Cardiac fibroblast (primary cell): ENCODE results near the gene WNT7B.

Source experiments
- DNase-seq, 2 donors: peaks; one replicate each; pipeline versions ENCODE4 v3.0.0 to v3.0.0-alpha.2; 2010; ENCODE audit warnings: low read depth in 2 of 2
- H3K4me3 ChIP-seq, 2 donors: replicated peaks in 1 of 2; 1 replicate in 1 of 2; 2 replicates in 1 of 2; pipeline ENCODE4 v1.5.1; 2011; ENCODE audit warnings: low read depth in 2 of 2, low read length in 2 of 2, mild to moderate bottlenecking in 2 of 2, moderate library complexity in 1 of 2
- TF ChIP-seq, protein P1 (sequence below): IDR thresholded peaks from one replicate; pipeline ENCODE4 v1.5.1; 2011; ENCODE audit warnings: low read depth, mild to moderate bottlenecking, low read length, inconsistent platforms

The WNT7B gene

DNA sequence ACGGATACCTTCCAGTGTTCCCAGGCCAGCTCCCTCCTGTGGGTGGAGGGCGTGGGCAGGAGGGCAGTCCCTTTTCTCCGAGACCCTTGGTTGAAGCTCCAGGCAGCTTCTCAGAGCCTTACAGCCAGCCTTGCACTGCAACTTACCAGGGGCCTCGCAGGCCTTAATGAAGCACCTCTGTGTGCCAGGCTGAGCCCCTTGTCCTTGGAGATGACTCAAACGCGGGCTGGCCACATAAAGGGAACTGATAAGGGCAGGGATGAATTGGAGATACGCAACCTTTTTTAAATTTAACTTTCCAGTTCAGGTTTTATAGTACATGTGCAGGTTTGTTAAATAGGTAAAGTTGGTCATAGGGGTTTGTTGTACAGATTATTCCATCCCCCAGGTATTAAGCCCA is 72.7 kb downstream of the WNT7B start:
- no peak overlapping the region for H3K4me3 ChIP-seq
- DNase-seq: no peak
- TF ChIP-seq, protein P1, sequence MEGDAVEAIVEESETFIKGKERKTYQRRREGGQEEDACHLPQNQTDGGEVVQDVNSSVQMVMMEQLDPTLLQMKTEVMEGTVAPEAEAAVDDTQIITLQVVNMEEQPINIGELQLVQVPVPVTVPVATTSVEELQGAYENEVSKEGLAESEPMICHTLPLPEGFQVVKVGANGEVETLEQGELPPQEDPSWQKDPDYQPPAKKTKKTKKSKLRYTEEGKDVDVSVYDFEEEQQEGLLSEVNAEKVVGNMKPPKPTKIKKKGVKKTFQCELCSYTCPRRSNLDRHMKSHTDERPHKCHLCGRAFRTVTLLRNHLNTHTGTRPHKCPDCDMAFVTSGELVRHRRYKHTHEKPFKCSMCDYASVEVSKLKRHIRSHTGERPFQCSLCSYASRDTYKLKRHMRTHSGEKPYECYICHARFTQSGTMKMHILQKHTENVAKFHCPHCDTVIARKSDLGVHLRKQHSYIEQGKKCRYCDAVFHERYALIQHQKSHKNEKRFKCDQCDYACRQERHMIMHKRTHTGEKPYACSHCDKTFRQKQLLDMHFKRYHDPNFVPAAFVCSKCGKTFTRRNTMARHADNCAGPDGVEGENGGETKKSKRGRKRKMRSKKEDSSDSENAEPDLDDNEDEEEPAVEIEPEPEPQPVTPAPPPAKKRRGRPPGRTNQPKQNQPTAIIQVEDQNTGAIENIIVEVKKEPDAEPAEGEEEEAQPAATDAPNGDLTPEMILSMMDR: no peak

DNA sequence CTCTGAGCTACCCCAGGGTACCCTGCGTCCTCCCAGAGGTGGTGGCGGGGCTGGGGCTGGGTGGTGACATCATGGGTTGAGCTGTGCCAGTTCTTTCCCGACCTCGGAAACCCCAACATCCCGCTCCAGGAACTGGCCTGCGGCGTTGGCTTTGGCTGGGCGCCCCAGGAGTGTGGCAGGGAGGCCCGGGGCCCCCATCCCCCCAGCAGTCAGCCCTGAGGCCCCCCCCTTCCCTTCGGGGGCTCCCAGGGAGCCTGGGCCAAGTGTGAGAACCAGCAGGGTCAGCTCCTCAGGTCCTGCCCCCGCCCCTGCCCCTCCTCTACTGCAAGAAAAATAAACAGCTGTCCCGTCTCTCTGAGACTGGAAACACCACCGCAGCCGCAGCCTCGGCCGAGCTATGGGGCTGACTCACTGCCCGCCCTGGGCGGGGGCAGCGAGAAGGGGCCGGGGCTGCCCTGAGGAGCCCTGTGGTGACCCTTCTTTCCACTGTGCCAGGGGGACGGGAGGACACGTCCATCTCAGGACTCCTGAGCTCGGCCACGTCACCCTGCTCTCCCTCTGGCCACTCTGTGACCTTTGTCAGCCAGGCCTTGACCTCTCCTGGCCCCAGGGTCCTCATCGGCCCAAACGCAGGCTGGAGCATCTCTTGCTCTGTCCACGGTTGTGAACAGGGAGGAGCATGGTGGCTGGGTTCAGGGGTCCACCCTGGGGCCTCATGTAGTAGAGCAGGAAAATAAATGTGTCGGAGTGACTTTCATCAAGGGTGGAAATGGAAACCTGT is 73.4 kb downstream of the WNT7B start:
- DNase-seq: peak; percentile 59 to 65
- H3K4me3 ChIP-seq: no peak overlapping the region
- TF ChIP-seq, protein P1: no peak

DNA sequence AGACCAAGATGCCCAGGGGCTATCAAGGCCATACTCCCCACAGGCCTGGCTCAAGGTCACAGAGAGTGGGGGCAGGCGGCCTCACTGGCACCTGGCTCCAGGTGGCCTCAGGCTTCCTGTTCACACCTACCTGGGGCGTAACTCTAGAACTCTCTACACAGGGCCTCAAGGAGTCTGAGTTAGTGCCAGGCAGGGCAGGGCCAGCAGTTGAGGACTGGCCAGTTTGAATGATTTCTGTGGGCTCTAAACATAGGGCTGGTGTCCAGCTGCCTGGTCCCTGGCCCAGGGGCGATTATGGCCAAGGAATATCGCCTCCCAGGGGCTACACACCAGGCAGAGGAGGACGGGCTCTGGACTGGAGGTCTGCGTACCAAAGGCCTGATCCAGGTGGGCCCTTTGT is 79.2 kb downstream of the WNT7B start:
- H3K4me3 ChIP-seq: no peak overlapping the region
- TF ChIP-seq, protein P1: no peak
- DNase-seq: no peak

DNA sequence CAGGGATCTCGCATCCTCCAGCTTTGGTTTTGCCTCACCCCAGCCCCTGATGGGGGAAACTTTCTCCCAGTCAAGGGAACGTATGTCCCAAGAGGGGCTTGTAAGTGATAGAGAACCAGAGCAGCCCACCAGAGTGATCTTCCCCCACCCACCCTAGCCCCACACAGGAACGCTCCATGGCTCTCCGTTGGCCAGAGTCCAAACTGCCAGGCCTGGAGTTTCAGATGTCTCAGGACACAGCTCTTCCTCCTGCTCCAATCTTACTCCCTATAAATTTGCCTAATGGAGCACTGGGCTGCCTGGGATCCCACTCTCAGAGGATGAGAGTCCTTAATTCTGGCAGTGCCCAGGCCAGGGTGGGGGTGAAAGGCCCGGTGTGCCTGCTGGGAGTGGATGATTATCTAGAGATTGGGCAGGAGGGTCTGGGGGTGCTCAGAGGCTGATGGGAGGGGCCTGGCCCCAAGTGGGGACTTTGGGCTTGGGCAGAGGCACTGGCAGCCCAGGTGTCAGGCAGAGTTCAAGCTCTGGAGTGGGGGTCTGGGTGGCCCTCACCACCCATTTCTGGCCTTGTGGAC is 79.9 kb downstream of the WNT7B start:
- TF ChIP-seq, protein P1: no peak
- H3K4me3 ChIP-seq: no peak overlapping the region
- DNase-seq: no peak

DNA sequence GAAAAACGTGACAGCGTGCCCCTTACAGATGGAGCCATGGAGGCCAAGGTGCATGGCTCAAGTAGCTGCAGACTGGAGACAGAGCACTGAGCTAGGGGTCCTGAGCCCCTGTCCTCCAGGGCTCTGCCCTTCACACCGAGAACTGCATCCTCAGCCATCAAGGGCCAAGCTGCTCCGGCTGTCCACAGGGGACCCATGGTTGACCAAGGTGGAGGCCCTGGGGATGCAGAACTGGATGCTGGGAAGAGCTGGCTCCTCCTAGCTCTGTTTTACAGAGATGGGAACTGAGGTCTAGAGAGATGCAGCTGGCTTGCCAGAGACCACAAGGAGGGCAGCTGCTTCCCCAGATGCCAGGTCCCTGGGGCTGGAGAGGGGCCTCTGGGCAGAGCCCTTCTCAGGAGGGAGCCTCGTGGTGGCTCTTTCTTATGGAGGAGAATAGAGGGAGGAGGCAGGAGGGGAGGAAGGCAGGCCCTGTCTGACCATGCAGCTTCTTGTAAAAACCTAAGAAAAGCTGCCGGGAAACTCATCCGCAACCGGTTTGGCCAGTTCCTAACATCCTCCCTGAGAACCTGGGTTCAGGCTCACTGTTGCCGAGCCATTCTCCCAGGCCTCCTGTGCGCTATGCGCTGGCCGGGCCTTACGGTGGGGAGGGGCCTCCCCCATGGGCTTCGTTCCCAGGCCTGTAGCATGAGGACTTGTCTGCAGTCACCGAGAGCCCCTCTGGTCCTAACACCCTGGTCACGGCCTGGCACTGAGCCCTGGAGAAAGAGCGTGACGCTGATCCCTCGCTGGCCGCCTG is 80.6 kb downstream of the WNT7B start:
- TF ChIP-seq, protein P1: no peak
- H3K4me3 ChIP-seq: no peak overlapping the region
- no peak for DNase-seq

DNA sequence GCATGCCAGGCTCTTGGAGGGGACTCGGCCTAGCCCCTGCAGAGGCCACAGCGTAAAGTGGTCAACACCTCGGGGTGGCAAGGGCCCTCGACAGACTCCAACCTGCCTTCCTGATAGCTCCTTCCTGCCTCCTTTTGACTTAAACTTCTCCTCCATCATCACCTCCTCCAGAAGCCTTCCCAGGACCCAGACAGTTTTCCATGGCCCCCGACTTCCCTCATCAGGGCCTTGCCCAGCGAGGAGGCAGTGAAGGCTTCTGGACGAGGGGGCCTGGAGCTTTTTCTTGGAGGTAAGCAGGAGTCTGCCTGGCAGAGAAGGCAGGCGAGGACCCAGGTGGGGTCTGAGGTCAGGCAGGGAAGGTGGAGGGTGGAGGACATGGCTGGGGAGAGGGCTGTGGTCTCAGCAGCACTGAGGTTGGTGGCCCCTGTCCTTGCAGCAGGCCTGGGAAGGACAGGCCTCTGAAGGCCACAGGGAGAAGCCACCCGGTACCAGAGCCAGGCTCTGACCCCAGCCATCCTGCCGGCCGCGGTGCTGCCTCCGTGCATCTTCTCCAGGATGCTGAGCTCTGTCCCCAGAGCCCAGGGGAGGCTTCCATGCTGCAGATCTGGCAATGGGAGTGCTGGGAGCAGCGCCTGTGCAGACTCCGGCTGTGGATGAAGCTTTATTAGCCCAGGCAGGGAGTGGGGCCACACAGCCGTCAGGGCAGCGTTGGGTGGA is 81.4 kb downstream of the WNT7B start:
- TF ChIP-seq, protein P1: no peak
- no peak for DNase-seq

More for the DNA sequence above, 81.4 kb downstream of the WNT7B start:
- H3K4me3 ChIP-seq: no peak overlapping the region
